ENCODE results near the gene ARID3A. TPM values are rescaled to one million over a fixed set of nuclear protein-coding genes. Genes with fewer than 3 reads are reported as not detected.
A peak's percentile ranks its signal among the peaks of the same experiment; 100 is the strongest.

ARID3A gene
- total RNA-seq, 4 donors from 2014 or later = 1.8 to 9.4 (median 5.6) TPM

- TF ChIP-seq POLR2A (IDR thresholded peaks at IDR 0.05) = no peak
- no peak for TF ChIP-seq CTCF (IDR thresholded peaks at IDR 0.05)
- intact Hi-C loops (cut with DNase I; ENCODE audit: low total_unique reads) = no loop called here
- H3K4me3 ChIP-seq (ENCODE audit: low read depth, poor library complexity, severe bottlenecking) = no peak overlapping the region
- DNase-seq (ENCODE audit: low spot score in 2 of 2) = no peak
- WGBS, 2 donors = 85 to 92% methylated on average over 20 to 34 of the region's 37 CpGs
Measured at GRCh38 chr19:945401-946252, 19.8 kb downstream of the ARID3A start.

- WGBS, 2 donors = 86 to 90% methylated on average over 30 of the region's 30 CpGs
- intact Hi-C loops (cut with DNase I; ENCODE audit: low total_unique reads) = no loop called here
- H3K4me3 ChIP-seq (ENCODE audit: low read depth, poor library complexity, severe bottlenecking) = no peak overlapping the region
- no peak for DNase-seq (ENCODE audit: low spot score in 2 of 2)
- TF ChIP-seq POLR2A (IDR thresholded peaks at IDR 0.05) = no peak
- no peak for TF ChIP-seq CTCF (IDR thresholded peaks at IDR 0.05)
Measured at GRCh38 chr19:947090-947706, 21.4 kb downstream of the ARID3A start.

- intact Hi-C loops (cut with DNase I; ENCODE audit: low total_unique reads) = no loop called here
- TF ChIP-seq CTCF (IDR thresholded peaks at IDR 0.05) (no peak), POLR2A (IDR thresholded peaks at IDR 0.05) (no peak)
- H3K4me3 ChIP-seq (ENCODE audit: low read depth, poor library complexity, severe bottlenecking) = no peak overlapping the region
- DNase-seq (ENCODE audit: low spot score in 2 of 2) = peak; percentile 66 to 93
- WGBS, 2 donors = 84 to 87% methylated on average over 44 to 47 of the region's 47 CpGs
Measured at GRCh38 chr19:947707-948539, 22.1 kb downstream of the ARID3A start.

- DNase-seq (ENCODE audit: low spot score in 2 of 2) = no peak
- 89 to 99% methylated on average over 13 to 15 of the region's 25 CpGs for WGBS, 2 donors
- H3K4me3 ChIP-seq (ENCODE audit: low read depth, poor library complexity, severe bottlenecking) = no peak overlapping the region
Measured at GRCh38 chr19:948842-949496, 23.1 kb downstream of the ARID3A start.

More at GRCh38 chr19:948842-949496, 23.1 kb downstream of the ARID3A start:
- no peak for TF ChIP-seq CTCF (IDR thresholded peaks at IDR 0.05)
- intact Hi-C loops (cut with DNase I; ENCODE audit: low total_unique reads) = no loop called here
